Middle frontal gyrus (tissue), 1 donor: ENCODE results near the gene MAD1L1.

Experiments
- DNase-seq: peaks from one replicate; pipeline ENCODE4 v3.0.0-alpha.2; 2015; ENCODE audit warnings: low spot score; ENCODE audit errors: extremely low spot score

The MAD1L1 gene

GRCh38 chr7:2258661-2259365 lies 26.1 kb upstream of the MAD1L1 start:
- DNase-seq: no peak

- no peak for DNase-seq
Measured at GRCh38 chr7:2257651-2258050, 24.9 kb upstream of the MAD1L1 start.

- DNase-seq: no peak
Measured at GRCh38 chr7:2257046-2257551, 24.4 kb upstream of the MAD1L1 start.

- no peak for DNase-seq
Measured at GRCh38 chr7:2256306-2257045, 23.7 kb upstream of the MAD1L1 start.

- DNase-seq: no peak
Measured at GRCh38 chr7:2255145-2256139, 22.7 kb upstream of the MAD1L1 start.

GRCh38 chr7:2254429-2255144 lies 21.8 kb upstream of the MAD1L1 start:
- no peak for DNase-seq

GRCh38 chr7:2253525-2254244 lies 20.9 kb upstream of the MAD1L1 start:
- DNase-seq: no peak

- no peak for DNase-seq
Measured at GRCh38 chr7:2253021-2253420, 20.3 kb upstream of the MAD1L1 start.

- no peak for DNase-seq
Measured at GRCh38 chr7:2251841-2252771, 19.4 kb upstream of the MAD1L1 start.

GRCh38 chr7:2251381-2251780 lies 18.6 kb upstream of the MAD1L1 start:
- no peak for DNase-seq

GRCh38 chr7:2249744-2250323 lies 17.1 kb upstream of the MAD1L1 start:
- no peak for DNase-seq

- DNase-seq: no peak
Measured at GRCh38 chr7:2248984-2249694, 16.4 kb upstream of the MAD1L1 start.

GRCh38 chr7:2247141-2247995 lies 14.6 kb upstream of the MAD1L1 start:
- no peak for DNase-seq

GRCh38 chr7:2245883-2246675 lies 13.3 kb upstream of the MAD1L1 start:
- no peak for DNase-seq

- no peak for DNase-seq
Measured at GRCh38 chr7:2244404-2244995, 11.8 kb upstream of the MAD1L1 start.

- DNase-seq: no peak
Measured at GRCh38 chr7:2243458-2243857, 10.7 kb upstream of the MAD1L1 start.
